VCaP (cell line): ENCODE data around the gene TTBK2.

Experiments used
- H3K27ac ChIP-seq: fragments of 450-650 bp; 2 replicates; pipeline ENCODE4 v1.5.1; 2017
- TF ChIP-seq, protein P1 (sequence below): fragments of 450-650 bp; conservative IDR thresholded peaks from 2 replicates; pipeline ENCODE4 v1.5.1; 2017; ENCODE audit warnings: mild to moderate bottlenecking, moderate library complexity

The TTBK2 gene

GRCh38 chr15:42933886-42934667 lies 13.5 kb upstream of the TTBK2 start:
- TF ChIP-seq, protein P1, sequence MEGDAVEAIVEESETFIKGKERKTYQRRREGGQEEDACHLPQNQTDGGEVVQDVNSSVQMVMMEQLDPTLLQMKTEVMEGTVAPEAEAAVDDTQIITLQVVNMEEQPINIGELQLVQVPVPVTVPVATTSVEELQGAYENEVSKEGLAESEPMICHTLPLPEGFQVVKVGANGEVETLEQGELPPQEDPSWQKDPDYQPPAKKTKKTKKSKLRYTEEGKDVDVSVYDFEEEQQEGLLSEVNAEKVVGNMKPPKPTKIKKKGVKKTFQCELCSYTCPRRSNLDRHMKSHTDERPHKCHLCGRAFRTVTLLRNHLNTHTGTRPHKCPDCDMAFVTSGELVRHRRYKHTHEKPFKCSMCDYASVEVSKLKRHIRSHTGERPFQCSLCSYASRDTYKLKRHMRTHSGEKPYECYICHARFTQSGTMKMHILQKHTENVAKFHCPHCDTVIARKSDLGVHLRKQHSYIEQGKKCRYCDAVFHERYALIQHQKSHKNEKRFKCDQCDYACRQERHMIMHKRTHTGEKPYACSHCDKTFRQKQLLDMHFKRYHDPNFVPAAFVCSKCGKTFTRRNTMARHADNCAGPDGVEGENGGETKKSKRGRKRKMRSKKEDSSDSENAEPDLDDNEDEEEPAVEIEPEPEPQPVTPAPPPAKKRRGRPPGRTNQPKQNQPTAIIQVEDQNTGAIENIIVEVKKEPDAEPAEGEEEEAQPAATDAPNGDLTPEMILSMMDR, result no peak
- H3K27ac ChIP-seq, result no peak overlapping the region

- TF ChIP-seq, protein P1, result no peak
- H3K27ac ChIP-seq, result peak overlapping the region; percentile 7; the same call in 1 of the 2 replicates
Observed at GRCh38 chr15:42932833-42933515, 12.4 kb upstream of the TTBK2 start.

DNA sequence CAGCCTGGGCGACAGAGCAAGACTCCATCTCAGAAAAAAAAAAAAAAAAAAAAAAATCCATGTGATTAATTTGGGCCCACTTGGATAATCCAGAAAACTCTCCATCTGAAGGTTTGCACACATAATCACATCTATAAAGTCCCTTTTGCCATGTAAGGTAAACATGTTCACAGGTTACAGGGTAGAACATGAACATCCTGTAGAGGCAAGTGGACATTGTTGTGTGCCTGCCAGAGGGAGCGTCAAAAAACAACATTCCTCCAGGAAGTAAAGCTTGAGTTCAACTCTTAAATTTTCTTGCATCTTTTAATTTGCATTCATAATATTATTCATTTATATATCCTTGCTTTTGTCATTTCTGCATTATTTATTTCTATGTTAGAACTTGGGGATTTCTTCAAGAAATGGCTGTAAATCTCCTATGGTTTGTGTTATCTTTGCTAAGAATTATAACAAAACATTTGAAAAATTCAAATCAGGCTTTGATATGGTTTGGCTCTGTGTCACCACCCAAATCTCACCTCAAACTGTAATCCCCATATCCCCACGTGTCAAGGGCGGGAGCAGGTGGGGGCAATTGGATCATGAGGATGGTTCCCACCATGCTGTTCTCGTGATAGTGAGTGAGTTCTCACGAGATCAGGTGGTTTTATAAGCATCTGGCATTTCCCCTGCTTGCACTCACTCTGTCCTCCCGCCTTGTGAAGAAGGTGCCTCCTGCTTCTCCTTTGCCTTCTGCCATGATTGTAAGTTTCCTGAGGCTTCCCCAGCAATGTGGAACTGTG lies 11.3 kb upstream of the TTBK2 start:
- TF ChIP-seq, protein P1, result no peak
- H3K27ac ChIP-seq, result peak overlapping the region; percentile 29; the same call in 1 of the 2 replicates

GRCh38 chr15:42929306-42929848 lies 8.8 kb upstream of the TTBK2 start:
- H3K27ac ChIP-seq, result no peak overlapping the region
- TF ChIP-seq, protein P1, result no peak

DNA sequence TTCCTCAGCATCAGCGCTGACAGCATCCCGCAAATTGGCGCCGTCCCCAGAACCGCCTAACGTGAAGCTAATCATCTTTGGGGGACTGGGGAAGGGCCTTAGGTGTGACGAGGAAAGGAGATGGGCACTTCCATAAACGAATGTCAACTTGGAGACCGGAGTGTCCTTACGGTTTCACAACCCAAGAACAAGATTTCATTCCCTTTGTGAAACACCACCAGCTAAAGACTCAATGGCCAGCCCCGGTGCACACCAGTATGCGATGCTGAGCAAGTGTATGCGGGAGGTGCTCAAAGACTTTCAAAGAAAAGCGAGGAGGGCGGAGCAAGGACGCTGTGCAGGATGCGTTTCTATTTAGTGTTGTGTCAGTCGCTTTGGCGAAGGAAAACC lies 759 bp upstream of the TTBK2 start:
- TF ChIP-seq, protein P1, result no peak
- peak overlapping the region; percentile 71 for H3K27ac ChIP-seq

DNA sequence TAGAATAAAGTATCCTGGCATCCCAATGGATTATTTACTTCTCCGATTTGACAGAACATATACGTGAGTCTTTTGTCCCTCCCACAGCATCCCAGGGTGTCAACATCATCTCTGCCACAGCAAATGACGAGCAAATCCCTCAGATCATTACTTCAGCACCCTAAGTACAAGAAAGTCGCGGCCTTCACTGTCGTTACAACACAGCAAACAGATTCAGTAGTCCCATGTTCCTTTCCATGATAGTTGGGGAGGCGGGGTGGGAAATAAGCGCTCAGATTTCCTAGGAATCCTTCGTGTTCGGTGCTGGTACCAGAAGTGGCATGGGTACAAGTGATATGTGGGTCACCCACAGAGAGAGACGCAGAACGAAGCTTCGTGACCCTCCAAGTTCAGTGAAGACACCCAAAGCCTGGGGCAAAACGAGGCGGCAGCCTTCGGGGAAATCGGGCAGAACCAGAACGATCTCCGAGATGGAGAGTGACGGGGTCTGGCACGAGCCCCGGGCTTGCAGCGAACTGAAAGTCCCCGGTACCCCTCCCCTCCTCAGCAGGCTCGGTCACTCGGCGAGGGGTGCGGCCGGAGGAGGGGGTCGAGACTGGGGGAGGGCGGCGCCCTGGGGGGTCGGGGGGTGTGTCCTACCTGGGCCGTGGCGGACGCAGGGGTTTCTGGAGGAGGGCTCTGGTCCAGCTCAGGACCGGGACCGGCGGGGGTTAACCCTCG lies 619 bp downstream of the TTBK2 start:
- peak overlapping the region; percentile 71 for H3K27ac ChIP-seq
- TF ChIP-seq, protein P1, result no peak
